GM18498 (cell line): ENCODE measurements around the gene ITCH.

Source experiments
- ATAC-seq: cut with Tn5 transposase; IDR thresholded peaks from one replicate; pipeline ENCODE4 v1.9.1; 2021; ENCODE audit warnings: mild to moderate bottlenecking, moderate library complexity; ENCODE audit not compliant: unreplicated experiment

Gene ITCH

GRCh38 chr20:34544109-34544796 is 181.2 kb downstream of the ITCH start:
- no peak for ATAC-seq

GRCh38 chr20:34546751-34547181 is 183.7 kb downstream of the ITCH start:
- no peak for ATAC-seq

DNA sequence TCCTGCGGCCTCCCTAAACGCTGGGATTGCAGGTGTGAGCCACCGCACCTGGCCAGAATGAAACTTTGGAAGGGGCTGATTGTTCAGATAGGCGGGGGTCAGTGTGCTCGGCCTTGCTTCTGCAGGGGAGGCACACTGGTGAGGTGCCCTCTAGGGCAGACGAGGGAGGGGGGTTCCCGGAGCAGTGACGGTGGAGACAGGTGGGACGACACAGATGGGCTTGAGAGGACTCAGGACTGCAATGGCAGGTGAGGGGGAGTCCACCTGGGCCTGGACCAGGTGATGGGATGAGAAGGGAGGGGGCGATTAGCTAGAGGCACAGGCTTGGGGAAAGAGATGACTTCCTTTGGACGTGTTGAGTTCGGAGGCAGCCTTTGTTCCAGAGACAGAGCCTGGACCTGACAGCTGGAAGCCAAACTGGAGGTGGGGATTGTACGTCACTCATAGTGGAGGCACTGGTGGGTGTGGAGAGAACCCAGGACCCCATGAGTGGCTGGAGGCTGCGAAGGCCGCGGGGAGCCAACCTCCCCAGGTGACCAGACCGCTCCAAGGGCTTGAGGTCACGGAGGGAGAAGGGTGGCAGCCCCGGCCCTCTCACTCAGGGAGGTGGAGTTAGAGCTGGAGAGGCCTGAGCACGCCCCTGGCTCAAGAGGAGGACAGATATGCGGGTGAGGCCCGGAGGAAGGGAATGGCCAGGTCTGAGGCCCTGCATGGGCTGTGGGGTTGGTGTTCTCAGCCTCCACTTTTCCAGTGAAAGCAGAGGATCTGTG is 185.0 kb downstream of the ITCH start:
- ATAC-seq, result no peak

GRCh38 chr20:34549291-34549928 is 186.3 kb downstream of the ITCH start:
- ATAC-seq, result no peak

GRCh38 chr20:34549929-34550305 is 186.8 kb downstream of the ITCH start:
- no peak for ATAC-seq

- ATAC-seq, result no peak
Observed at GRCh38 chr20:34552569-34552968, 189.5 kb downstream of the ITCH start.

DNA sequence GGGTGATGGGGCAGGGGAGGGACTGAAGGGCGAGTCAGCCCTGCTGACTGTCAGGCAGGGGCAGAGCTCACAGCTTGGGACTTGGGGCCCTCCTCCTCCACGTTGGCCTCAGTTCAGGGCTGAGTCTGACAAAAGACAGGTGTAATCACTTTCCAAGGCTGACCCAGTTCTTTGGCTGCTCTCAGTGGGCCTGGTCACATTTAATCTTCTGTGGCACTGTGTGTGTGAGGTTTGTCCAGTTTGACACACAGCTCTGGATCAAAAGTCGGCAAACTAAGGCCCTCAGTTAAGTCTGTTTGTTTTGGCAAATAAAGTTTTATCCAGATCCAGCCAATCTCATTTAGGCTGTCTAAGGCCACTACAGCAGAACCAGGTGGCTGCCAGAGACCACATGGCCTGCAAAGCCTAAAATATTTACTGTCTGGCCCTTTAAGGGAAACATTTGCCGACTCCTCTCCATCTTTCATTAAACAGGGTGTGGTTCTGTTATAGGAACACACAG is 190.3 kb downstream of the ITCH start:
- no peak for ATAC-seq

DNA sequence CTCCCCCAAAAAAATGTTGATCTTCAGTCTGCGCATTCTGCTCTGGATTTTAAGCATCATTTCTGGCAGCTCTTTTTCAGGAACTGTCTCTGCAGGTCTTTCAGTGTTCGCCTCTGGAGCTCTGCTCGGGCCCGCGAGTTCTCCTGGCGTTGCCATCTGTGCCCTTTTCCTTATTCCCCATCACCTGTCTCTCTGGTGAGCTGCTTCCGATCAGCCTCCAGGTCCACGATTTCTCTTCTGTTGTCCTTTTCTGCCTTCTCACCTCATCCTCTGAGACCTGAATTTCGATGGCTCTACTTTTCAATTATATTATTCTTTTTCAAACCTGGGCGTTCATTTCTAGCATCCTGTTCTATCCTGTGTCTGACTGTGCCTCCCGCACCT is 194.9 kb downstream of the ITCH start:
- no peak for ATAC-seq

DNA sequence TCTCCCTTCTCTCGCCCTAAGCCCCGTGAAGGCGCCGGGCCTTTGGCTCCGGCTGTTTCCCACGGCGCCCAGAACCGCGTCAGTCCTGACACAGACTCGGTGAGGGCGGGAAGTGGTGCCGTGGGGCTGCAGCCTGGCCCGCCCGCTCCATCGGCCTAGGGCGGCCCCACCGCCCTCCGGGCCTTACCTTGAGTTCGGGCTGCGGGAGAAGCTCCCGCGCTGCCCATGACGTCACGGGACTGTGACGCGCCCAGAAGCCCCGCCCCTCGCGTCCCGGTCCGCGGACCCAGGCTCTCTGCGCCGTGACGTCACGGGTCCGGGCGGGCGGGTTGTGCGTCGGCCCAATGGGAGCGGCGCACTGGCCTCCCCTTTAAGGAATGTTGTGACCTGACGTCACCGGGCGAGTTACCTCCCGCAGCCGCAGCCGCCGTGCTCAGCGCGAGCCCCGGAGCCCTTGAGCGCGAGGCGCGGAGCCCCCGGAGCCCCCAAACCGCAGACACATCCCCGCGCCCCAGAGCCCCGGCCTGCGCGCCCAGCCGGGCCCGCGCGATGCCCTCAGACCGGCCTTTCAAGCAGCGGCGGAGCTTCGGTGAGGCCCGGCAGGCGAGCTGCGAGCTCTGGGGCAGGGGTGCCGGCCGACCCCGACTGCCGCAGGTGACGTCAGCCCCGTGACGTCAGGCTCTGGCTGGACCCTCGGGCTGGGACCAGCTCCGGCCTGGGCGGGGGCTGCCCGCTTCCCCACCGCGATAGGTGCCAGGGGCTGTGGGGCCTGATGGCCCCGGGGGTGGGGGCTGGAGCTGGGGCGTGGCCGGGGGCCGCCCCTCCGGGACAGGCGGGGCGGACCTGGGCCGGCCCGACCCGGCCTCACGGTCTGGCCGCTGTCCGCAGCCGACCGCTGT is 195.5 kb downstream of the ITCH start, which contains the start of gene MAP1LC3A:
TSS of gene MAP1LC3A (plus strand) at position 399 of the 899 bp plus-strand sequence. CDS start at position 550, 151 bp downstream.
- ATAC-seq, result peak; percentile 73

DNA sequence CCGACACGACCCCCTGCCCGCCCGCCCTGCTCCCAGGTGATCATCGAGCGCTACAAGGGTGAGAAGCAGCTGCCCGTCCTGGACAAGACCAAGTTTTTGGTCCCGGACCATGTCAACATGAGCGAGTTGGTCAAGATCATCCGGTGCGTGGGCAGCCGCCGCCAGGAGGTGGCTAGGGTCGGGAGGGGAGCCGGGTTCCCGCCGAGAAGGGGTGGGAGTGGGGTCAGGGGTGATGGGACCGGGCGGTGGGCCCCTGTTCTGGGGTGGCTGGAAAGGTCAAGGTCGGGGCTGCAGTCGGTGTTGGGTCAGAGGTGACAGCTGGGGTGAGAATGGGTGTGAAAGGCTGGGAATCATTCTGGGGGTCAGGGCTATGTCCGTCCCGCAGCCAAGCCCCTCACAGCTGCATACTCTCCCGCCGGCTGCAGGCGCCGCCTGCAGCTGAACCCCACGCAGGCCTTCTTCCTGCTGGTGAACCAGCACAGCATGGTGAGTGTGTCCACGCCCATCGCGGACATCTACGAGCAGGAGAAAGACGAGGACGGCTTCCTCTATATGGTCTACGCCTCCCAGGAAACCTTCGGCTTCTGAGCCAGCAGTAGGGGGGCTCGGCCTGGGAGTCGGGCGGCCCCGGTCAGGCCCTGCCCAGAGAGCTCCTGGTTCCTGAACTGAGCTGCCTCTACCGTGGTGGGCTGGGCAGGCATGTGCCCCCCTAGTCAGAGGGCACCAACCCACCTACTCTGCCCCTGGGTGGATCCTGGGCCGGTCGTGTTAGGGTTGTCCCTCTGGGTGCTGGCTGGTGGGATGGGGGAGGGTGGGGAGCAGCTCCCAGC is 196.5 kb downstream of the ITCH start:
- no peak for ATAC-seq

DNA sequence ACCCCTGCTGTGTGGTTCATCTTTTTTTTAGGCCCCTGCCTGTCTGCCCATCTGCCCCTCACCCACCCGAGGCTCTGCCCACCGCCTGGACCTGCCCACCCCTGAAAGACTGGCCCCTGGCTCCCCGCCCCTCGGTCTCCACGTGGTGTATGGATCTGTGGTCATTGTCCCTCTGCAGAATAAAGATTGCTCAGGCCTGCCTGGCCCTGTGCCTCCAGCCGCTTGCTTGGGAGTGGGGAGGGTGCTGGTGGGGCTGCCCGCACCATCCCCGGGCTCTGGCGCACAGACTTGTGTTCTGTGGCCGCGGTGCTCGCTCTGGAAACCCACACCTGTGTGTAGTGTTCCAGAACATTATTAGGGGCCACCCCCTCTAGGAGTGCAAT is 197.1 kb downstream of the ITCH start:
- ATAC-seq, result no peak

DNA sequence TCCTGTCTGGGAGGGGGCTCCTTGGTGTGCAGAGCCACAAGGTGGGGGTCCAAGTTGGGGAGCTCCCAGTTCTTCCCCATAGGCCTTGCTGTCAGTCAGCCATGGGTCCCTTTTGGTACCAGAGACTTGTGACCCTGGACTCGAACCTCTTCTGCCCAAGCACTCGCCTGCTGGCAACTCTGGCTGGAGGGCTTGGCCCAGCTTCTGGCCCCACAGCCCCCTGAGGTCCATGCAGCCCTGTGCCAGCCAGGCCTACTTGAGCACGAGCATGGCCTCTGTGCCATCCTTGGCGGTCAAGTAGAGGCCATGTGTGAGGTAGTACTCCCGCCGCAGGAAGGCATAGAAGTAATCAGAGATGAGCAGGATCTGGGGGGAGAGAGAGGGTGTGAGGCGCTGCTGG is 197.5 kb downstream of the ITCH start:
- no peak for ATAC-seq
